Stomach (tissue), 4 donors: Measurements from ENCODE around the gene SAT1.

ENCODE experiments used
- EP300 ChIP-seq: sonication (generic); formaldehyde crosslinking; IDR thresholded peaks from one replicate; pipeline ENCODE4 v1.6.1; 2017; ENCODE audit warnings: antibody characterized with exemption
- TF ChIP-seq, protein P1 (sequence below), 7 experiments: fragments of 450-650 bp in 4 of 7; fragments of 200-600 bp in 3 of 7; sonication (generic) in 3 of 7; IDR thresholded peaks; one replicate each; pipeline ENCODE4 v1.5.1; 2016 to 2019; ENCODE audit warnings: antibody characterized with exemption in 7 of 7, control low read depth in 2 of 7, mild to moderate bottlenecking in 1 of 7

GRCh38 chrX:23832721-23833120 lies 49.7 kb downstream of the SAT1 start:
- TF ChIP-seq, protein P1, sequence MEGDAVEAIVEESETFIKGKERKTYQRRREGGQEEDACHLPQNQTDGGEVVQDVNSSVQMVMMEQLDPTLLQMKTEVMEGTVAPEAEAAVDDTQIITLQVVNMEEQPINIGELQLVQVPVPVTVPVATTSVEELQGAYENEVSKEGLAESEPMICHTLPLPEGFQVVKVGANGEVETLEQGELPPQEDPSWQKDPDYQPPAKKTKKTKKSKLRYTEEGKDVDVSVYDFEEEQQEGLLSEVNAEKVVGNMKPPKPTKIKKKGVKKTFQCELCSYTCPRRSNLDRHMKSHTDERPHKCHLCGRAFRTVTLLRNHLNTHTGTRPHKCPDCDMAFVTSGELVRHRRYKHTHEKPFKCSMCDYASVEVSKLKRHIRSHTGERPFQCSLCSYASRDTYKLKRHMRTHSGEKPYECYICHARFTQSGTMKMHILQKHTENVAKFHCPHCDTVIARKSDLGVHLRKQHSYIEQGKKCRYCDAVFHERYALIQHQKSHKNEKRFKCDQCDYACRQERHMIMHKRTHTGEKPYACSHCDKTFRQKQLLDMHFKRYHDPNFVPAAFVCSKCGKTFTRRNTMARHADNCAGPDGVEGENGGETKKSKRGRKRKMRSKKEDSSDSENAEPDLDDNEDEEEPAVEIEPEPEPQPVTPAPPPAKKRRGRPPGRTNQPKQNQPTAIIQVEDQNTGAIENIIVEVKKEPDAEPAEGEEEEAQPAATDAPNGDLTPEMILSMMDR (IDR thresholded peaks at IDR 0.05) = no peak
- TF ChIP-seq EP300 = no peak
